Rectal smooth muscle tissue (tissue), 1 donor: Measurements from ENCODE around the gene FAM83G.

Source experiments
- H3K27ac ChIP-seq: one replicate; pipeline ENCODE4 v1.7.0; 2013; ENCODE audit warnings: low read depth, low read length, inconsistent platforms
- H3K27me3 ChIP-seq: one replicate; pipeline ENCODE4 v1.7.0; 2013; ENCODE audit warnings: low read length; ENCODE audit not compliant: control insufficient read depth, insufficient read depth
- H3K36me3 ChIP-seq: one replicate; pipeline ENCODE4 v1.7.0; 2013; ENCODE audit warnings: low read length; ENCODE audit not compliant: control insufficient read depth, insufficient read depth
- H3K4me1 ChIP-seq: one replicate; pipeline ENCODE4 v1.7.0; 2013; ENCODE audit warnings: low read length; ENCODE audit not compliant: control insufficient read depth, insufficient read depth
- H3K4me3 ChIP-seq: one replicate; pipeline ENCODE4 v1.7.0; 2013; ENCODE audit warnings: low read length
- H3K9ac ChIP-seq: one replicate; pipeline ENCODE4 v1.7.0; 2013; ENCODE audit warnings: low read length

FAM83G gene

DNA sequence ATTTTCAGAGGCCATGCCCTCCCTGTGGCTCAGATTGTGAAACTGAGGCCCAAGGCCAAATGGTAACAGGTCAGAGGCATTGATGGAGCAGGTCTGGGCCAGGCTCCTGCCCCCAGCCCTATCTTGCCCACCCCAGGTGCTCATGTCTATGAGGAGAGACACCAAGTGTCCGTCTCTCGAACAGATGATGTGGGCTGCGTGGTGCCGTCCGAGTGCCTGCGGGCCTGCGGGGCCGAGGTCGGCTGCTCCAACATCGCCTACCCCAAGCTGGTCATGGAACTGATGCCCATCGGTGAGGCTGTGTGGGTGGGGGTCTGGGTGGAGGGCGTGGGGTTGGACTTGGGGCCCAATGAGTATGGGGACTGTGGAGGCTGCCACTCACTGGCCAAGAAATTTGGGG is 8.7 kb upstream of the FAM83G start:
- Histone ChIP-seq H3K9ac (no peak overlapping the region), H3K27ac (no peak overlapping the region), H3K36me3 (no peaks in the 10 kb centered on the region), H3K4me1 (no peaks in the 10 kb centered on the region), H3K4me3 (no peak overlapping the region), H3K27me3 (no peaks in the 10 kb centered on the region)

DNA sequence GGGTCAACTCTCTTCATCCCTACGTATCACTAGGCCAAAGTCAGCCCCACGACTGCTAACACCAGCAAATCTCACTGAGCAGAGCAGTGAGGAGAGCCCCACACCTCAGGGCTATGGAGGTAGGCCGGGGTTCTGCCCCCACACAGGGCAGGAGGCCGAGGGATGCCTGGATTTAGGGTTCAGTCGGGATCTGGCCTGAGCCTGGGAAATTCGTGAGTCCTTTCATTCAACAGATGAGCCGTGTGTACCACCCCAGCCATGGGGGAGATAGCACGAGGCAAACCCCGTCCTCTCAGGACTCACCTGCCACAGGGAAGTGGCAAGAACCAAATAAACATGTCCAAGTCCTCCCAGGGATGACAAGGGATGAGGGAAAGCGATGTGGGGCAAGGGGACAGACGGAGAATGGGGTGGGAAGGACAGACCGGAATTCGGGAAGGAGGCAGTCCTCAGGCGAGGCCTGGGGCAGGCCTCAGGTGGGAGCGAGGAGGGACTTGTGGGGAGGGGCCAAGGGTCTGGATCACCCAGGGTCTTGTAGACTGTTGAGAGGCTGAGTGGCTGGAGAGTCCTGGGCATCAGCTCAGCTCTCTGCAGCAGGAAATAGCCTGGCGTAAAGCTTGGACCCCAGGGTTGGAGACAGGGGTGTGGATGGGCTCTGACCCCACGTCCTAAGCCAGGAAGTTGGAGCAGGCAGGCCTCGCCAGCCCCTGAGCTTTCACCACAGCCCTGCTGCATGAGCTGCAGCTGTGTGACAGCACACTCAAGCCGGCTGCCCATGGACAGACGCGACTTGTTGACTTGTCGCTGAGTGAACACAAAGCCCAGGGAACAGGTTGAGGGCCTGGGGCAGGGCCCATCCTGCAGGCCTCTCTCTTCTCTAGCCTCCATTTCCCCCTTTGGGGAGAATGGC is 7.9 kb upstream of the FAM83G start:
- no peaks in the 10 kb centered on the region for H3K27me3 ChIP-seq
- no peaks in the 10 kb centered on the region for H3K4me1 ChIP-seq
- no peak overlapping the region for H3K9ac ChIP-seq
- H3K36me3 ChIP-seq = no peaks in the 10 kb centered on the region
- no peak overlapping the region for H3K27ac ChIP-seq
- H3K4me3 ChIP-seq = no peak overlapping the region

DNA sequence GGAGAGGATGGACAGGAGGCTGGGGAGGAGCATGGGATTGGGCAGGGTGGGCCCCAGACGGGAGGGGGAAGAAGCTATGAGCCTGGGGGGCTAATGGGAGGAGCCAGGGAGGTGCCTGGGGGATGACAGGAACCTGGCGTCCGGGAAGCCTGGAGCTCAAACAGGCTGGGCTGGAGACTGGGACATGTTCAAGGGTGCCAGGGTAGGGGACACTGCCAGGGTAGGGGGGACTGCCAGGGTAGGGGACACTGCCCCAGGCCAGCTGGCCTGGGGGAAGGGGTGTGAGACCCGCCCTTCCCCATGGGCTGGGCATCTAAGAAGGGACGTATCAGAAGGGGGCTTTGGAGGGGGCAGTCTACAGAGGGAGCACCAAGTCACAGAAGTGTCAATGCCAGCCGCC is 7.0 kb upstream of the FAM83G start:
- no peak overlapping the region for H3K9ac ChIP-seq

DNA sequence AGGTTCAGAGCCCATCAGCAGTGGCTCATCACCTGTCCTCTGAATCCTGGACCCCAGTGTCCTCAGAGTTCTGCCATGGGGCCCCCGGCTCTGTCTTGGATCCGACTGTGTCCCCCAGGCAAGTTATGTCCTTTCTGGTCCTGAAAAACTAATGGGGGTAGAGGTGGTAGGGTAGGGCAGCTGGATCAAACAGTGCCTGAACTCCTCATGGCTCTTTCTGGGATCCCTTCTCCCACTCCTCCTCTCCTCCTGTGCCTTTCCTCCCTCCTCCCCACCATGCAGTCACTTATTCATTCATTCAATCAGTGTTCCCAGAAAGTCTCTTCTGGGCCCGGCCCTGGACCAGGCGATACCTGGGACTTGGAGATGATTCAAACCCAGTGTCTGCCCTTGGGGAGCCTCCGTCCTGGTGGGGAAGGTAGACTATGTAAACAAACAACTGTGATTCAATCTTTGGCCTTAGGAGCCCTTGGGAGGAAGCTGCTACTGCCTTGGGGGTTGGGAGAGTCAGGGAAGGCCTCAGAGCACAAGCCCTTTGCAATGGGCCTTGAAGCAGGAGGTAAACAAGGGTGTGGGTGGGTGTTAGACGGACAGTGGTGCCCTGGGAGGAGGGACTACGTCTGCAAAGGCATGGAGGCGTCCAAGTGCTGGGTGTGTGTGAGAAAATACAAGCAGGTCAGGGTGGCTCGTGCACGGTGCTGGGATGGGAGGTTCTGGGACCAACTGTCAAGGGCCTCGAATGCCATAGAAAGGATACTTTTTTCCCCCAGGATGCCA is 6.4 kb upstream of the FAM83G start:
- H3K36me3 ChIP-seq = no peaks in the 10 kb centered on the region
- H3K9ac ChIP-seq = no peak overlapping the region
- H3K27me3 ChIP-seq = no peaks in the 10 kb centered on the region
- H3K27ac ChIP-seq = no peak overlapping the region
- H3K4me3 ChIP-seq = no peak overlapping the region
- no peaks in the 10 kb centered on the region for H3K4me1 ChIP-seq

More for the DNA sequence above, 7.0 kb upstream of the FAM83G start:
- H3K36me3 ChIP-seq = no peaks in the 10 kb centered on the region
- H3K27ac ChIP-seq = no peak overlapping the region
- no peak overlapping the region for H3K4me3 ChIP-seq
- H3K27me3 ChIP-seq = no peaks in the 10 kb centered on the region
- no peaks in the 10 kb centered on the region for H3K4me1 ChIP-seq

DNA sequence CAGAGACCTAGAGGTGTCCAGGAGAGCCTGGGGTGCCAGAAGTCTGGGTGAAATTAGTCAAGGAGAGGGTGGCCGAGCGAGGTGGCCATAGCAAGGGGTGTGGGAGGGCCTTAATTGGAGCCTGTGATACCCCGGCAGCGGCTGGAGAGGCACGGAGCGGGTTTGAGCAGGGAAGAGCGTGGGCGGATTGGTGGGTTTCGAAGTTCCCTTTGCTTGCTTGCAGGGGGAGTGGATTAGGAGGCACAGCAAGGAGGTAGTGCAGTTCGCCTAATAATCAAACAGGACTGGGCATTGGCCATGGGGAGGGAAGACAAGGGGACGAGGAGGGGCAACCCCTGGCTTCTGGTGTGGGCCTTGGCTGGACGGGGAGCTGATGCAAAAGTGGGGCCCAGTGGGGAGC is 5.4 kb upstream of the FAM83G start:
- Histone ChIP-seq H3K4me1 (peaks cover under 1% of the 10 kb centered on the region), H3K36me3 (no peaks in the 10 kb centered on the region), H3K27me3 (no peaks in the 10 kb centered on the region), H3K4me3 (no peak overlapping the region), H3K27ac (no peak overlapping the region), H3K9ac (no peak overlapping the region)

DNA sequence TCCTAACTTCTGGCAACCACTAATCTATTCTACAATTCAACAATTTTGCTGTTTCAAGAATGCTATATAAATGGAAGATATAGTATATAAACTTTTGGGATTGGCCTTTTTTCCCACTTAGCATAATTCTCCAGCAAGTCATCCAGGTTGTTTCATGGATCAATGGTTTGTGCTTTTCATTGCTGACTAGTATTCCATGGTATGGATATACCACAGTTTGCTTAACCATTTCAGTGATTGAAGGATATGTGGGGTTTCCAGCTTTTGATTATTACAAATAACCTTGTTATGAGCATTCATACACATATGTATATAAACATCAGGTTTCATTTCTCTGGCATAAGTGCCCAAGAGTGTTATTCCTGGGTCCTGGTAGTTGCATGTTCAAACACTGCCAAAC is 2.1 kb upstream of the FAM83G start:
- no peak overlapping the region for H3K9ac ChIP-seq
- H3K27ac ChIP-seq = no peak overlapping the region
- H3K4me1 ChIP-seq = peaks cover 4% of the 10 kb centered on the region
- H3K36me3 ChIP-seq = no peaks in the 10 kb centered on the region
- no peaks in the 10 kb centered on the region for H3K27me3 ChIP-seq
- no peak overlapping the region for H3K4me3 ChIP-seq

DNA sequence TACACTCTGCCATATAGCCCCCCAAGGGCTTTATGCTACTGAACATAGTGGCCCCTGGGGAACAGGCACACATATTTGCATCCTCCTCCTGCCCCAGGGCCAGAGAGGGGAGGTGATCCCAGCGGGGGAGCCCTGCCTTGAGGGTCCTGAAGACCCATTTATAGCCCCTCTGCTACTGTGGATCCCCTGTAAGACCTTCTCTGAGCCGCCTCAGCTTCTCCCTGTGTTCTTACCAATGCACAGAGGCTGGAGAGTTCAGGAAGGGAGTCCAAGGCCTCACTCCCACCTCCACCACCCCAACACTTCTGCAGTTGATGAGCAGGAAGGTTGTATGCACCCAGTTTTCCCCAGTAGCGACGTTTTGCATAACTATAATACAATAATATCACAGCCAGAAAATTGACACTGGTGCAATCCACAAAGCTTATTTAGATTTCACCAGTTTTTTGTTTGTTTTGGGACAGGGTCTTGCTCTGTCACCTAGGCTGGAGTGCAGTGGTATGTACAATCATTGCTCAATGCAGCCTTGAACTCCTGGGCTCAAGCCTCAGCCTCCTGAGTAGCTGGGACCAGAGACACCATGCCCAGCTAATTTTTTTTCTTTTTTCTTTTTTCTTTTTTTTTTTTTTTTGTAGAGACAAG is 1.3 kb upstream of the FAM83G start:
- H3K36me3 ChIP-seq = no peaks in the 10 kb centered on the region
- H3K27me3 ChIP-seq = no peaks in the 10 kb centered on the region
- no peak overlapping the region for H3K27ac ChIP-seq
- no peak overlapping the region for H3K9ac ChIP-seq
- H3K4me3 ChIP-seq = no peak overlapping the region
- H3K4me1 ChIP-seq = peaks cover 4% of the 10 kb centered on the region

DNA sequence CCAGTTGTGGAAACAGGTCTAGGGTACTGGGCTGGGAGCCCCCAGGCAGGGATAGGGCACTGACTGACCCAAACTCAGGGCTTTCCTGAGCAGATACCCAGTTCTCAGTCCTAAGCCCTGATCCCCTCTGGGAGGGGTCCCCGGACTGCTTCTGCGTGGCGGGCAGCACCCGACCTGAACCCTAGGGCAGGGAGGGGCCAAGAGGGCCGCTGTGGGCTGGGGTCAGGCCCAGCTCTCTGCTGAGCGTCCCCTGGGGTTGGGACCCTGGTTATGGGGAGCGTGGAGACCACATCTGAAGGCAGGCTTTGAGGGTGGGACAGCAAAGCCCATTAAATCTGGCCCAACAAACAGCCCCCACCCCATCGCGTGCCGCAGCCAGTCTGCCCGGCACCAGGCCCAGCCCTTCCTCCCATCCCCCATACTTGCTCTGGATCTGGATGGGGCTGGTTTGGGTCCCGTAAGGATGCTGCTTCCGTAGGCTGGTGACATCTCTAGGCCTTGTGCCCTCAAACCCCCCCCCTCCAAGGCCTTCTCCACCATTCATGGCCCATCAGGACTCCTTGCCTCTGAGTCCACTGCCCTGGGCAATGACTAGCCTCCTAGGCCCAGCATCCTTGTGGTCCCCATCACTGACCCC is 691 bp upstream of the FAM83G start:
- Histone ChIP-seq H3K27me3 (no peaks in the 10 kb centered on the region), H3K9ac (peak overlapping the region; percentile 29), H3K36me3 (no peaks in the 10 kb centered on the region), H3K27ac (no peak overlapping the region), H3K4me1 (peaks cover 4% of the 10 kb centered on the region), H3K4me3 (peak overlapping the region; percentile 82)

DNA sequence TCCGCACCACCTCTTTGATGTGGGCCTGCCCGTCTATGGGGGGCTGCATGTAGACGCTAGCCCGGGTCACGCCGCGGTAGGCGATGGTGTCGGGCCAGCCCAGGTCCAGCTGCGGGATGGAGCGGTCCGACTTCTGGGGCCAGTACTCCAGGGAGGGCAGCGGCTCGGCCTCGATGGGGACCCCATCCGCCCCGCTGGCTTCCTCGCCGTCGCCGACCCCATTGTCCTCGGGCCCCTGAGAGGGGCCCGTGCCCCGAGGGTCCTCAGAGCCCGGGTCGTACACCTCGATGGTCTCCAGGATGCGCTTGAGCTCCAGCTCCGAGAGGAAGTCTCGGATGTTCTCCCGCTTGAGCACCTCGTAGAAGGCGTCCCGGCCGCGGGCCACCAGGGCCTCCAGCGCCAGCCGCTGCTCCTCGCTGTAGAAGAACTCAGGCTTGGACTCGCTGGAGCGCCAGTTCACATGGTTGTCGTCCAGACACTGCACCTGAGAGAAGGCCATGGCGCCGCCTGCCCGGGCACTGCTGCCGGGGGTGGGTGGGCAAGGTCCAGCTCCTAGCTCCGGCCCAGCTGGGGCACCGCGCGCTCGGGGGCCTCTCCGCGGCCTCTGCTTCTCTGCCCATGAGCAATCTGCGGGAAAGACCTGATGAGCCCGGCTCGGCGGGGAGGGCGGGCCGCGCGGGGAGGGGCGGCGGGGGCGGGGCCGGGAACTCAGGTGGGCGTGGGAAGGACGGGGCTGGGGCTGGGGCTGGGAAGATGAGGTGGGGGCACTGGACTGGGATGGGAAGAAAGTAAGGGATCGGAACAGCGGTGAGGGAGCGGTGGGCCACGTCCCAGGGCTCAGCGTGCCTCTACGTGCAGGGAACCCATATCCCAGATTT is 782 bp downstream of the FAM83G start:
- Histone ChIP-seq H3K27ac (peak overlapping the region; percentile 21), H3K4me1 (peaks cover 4% of the 10 kb centered on the region), H3K27me3 (no peaks in the 10 kb centered on the region)

DNA sequence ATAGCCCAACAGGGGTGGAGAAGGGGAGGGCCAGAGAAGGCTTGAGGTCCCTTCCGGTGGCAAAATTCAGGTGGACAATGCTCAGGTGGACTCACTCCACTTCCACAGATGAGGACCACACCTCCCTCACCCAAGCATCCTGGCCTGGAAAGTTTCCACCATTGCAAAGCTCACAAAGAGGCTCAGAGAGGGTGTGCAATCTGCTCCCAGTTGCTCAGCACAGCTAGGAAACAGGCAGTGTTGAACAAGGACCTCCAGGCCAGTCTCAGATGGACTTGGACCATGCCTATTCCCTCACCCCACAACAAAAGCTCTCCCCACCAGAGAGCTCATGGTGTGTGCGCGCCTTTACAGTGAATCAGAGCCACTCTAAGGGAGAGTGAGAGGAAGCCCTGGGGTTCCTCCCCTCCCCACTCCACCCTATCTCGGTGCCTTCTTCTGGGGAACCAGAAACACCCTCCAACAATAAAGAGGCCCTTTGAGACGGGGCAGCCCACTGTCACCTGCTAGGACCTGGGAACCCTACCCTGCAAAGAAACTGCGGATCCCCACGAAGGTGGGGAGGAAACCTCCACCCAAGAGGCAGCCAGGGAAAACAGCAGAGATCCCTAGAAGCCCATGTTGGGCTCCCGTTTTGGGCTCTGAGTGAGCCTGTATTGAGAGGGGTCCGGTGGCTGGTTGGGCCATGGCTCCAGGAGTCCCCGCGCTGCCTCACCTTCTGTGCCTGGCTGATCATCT is 1.6 kb downstream of the FAM83G start:
- H3K27me3 ChIP-seq = no peaks in the 10 kb centered on the region
- no peak overlapping the region for H3K9ac ChIP-seq
- H3K4me1 ChIP-seq = peaks cover 4% of the 10 kb centered on the region
- no peaks in the 10 kb centered on the region for H3K36me3 ChIP-seq
- peak overlapping the region; percentile 62 for H3K4me3 ChIP-seq
- H3K27ac ChIP-seq = no peak overlapping the region

More for the DNA sequence above, 782 bp downstream of the FAM83G start:
- H3K4me3 ChIP-seq = peak overlapping the region; percentile 82
- no peaks in the 10 kb centered on the region for H3K36me3 ChIP-seq
- no peak overlapping the region for H3K9ac ChIP-seq
